ENCODE data around the gene NFIB. TPM values are rescaled to one million over a fixed set of nuclear protein-coding genes. Genes with fewer than 3 reads are reported as not detected.

Gene NFIB
- polyA plus RNA-seq, 2 of the 4 experiments (the other 2 are of a cell fraction): 10.7 to 21.7 TPM

GRCh38 chr9:14064940-14065339, 249.0 kb downstream of the NFIB start:
- ChIA-PET CTCF (interaction anchor here (1.6 kb wide), 1 partner anchor 15 kb away, joined by 3 read pairs; no protein-coding TSS in a partner anchor), POLR2A (interaction anchor here (0.7 kb wide), 1 partner anchor 329 kb away, joined by 3 read pairs; no protein-coding TSS in a partner anchor)
- FAIRE-seq (no peak), ATAC-seq (no peak), DNase-seq (ENCODE audit: low read depth in 1 of 2, low spot score in 1 of 2) (no peak)
- H3K27ac ChIP-seq: no peak overlapping the region
- H3K4me2 ChIP-seq: no peak overlapping the region
- no peaks in the 10 kb centered on the region for H3K9me3 ChIP-seq
- no peak overlapping the region for H3K4me3 ChIP-seq
- no peak for TF ChIP-seq CHD2 (IDR thresholded peaks at IDR 0.05; ENCODE audit: low read length, partially characterized antibody)
- TF ChIP-seq E2F6 (IDR thresholded peaks at IDR 0.05; ENCODE audit: borderline replicate concordance, low read depth): no peak
- no peak for TF ChIP-seq REST (IDR thresholded peaks at IDR 0.05)
- no peak for TF ChIP-seq MYC (IDR thresholded peaks at IDR 0.05; ENCODE audit: borderline replicate concordance, low read length)
- TF ChIP-seq FOSL2 (IDR thresholded peaks at IDR 0.05): no peak
- TF ChIP-seq FOSL2 (CRISPR knock-in tag; IDR thresholded peaks at IDR 0.05): no peak
- no peak for TF ChIP-seq RFX5 (IDR thresholded peaks at IDR 0.05)
- TF ChIP-seq NPAS2 (CRISPR knock-in tag; IDR thresholded peaks at IDR 0.05; ENCODE audit: borderline replicate concordance): no peak
- TF ChIP-seq BHLHE40 (IDR thresholded peaks at IDR 0.05; ENCODE audit: low read depth, low read length): no peak
- WGBS (ENCODE audit: missing lambda C conversion rate): 75% methylated on average over 2 of the region's 2 CpGs
- no peaks in the 10 kb centered on the region for H3K4me1 ChIP-seq

GRCh38 chr9:14063756-14064155, 250.2 kb downstream of the NFIB start:
- WGBS (ENCODE audit: missing lambda C conversion rate): 63% methylated on average over 1 of the region's 1 CpG
- DNase-seq (ENCODE audit: low read depth in 1 of 2, low spot score in 1 of 2): no peak
- H3K27ac ChIP-seq: no peak overlapping the region
- ChIA-PET CTCF (interaction anchor here (0.6 to 1.6 kb wide), 3 partner anchors 14 to 304 kb away, joined by 3 to 6 read pairs (median 3); no protein-coding TSS in a partner anchor), POLR2A (no interaction called here)
- no peaks in the 10 kb centered on the region for H3K9me3 ChIP-seq
- no peak for ATAC-seq
- H3K4me1 ChIP-seq: no peaks in the 10 kb centered on the region
- FAIRE-seq: no peak
- no peak overlapping the region for H3K4me2 ChIP-seq
- TF ChIP-seq TP53 (CRISPR knock-in tag; IDR thresholded peaks at IDR 0.05) (no peak), TFCP2L1 (CRISPR knock-in tag; IDR thresholded peaks at IDR 0.05) (no peak), ZFP36 (IDR thresholded peaks at IDR 0.05; ENCODE audit: borderline replicate concordance, partially characterized antibody) (no peak), POLR2AphosphoS2 (conservative IDR thresholded peaks at IDR 0.05; ENCODE audit: low read length) (no peak), ESRRA (IDR thresholded peaks at IDR 0.05; ENCODE audit: borderline replicate concordance, low read length) (no peak), EP300 (IDR thresholded peaks at IDR 0.05) (no peak), HES2 (IDR thresholded peaks at IDR 0.05) (no peak), BHLHE40 (IDR thresholded peaks at IDR 0.05; ENCODE audit: low read depth, low read length) (no peak), SMC3 (IDR thresholded peaks at IDR 0.05) (no peak), MYC (IDR thresholded peaks at IDR 0.05; ENCODE audit: borderline replicate concordance, low read length) (no peak), SREBF2 (IDR thresholded peaks at IDR 0.05) (no peak), CBX2 (IDR thresholded peaks at IDR 0.05; ENCODE audit: borderline replicate concordance, low read depth) (no peak), HOXA7 (CRISPR knock-in tag; IDR thresholded peaks at IDR 0.05) (no peak), ATOH8 (CRISPR knock-in tag; IDR thresholded peaks at IDR 0.05; ENCODE audit: low read depth) (no peak), CHD4 (IDR thresholded peaks at IDR 0.05; ENCODE audit: borderline replicate concordance) (no peak), RARB (CRISPR knock-in tag; IDR thresholded peaks at IDR 0.05) (no peak), RCOR1 (IDR thresholded peaks at IDR 0.05; ENCODE audit: low read depth, low read length) (no peak), RFX5 (IDR thresholded peaks at IDR 0.05) (no peak), CTCF (IDR thresholded peaks at IDR 0.05) (no peak)
- no peak overlapping the region for H3K4me3 ChIP-seq

All from A549 (cell line).